ENCODE data around the gene CBX1. TPM values are rescaled to one million over a fixed set of nuclear protein-coding genes. Genes with fewer than 3 reads are reported as not detected.

Gene CBX1
- total and polyA plus RNA-seq, 4 donors, result 3.4 to 11.6 (median 9.6) TPM

DNA sequence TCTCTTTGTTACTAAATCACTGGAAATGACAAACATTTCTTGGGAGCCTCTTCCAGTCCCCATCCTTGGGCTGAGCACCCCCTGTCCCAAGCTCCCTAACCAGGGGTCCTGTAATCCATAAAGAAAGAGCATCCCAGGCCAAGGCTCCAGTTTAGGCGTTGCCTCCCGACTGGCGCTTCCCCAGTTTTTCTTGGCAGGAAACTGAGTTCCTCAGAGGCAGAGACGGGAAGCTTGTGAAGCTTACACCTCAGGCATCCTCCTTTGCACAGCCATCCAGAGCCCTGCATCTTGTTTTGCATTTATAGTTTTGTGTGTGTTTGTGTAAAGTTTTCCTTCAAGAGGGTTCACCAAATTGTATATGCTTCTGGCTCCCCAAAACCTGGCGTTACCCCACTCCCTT is 70.7 kb downstream of the CBX1 start:
- no peak overlapping the region for H3K27ac ChIP-seq (ENCODE audit: low read depth in 1 of 2, low read length in 2 of 2)
- no peaks in the 10 kb centered on the region for H3K36me3 ChIP-seq (ENCODE audit: control insufficient read depth in 4 of 4, insufficient read depth in 3 of 4, low read depth in 1 of 4, low read length in 3 of 4)
- 69% methylated on average over 5 of the region's 5 CpGs for WGBS
- no peaks in the 10 kb centered on the region for H3K9me3 ChIP-seq (ENCODE audit: control insufficient read depth in 4 of 4, low read length in 3 of 4)
- no peaks in the 10 kb centered on the region for H3K27me3 ChIP-seq (ENCODE audit: control insufficient read depth in 4 of 4, insufficient read depth in 4 of 4, low read length in 3 of 4)
- DNase-seq (ENCODE audit: low spot score), result no peak
- H3K9ac ChIP-seq (ENCODE audit: low read depth in 1 of 2, low read length in 2 of 2), result no peak overlapping the region
- peaks cover 3 to 14% (median 11%) of the 10 kb centered on the region in 4 donors for H3K4me1 ChIP-seq (ENCODE audit: control insufficient read depth in 4 of 4, insufficient read depth in 4 of 4, low read length in 3 of 4)
- TF ChIP-seq RAD21 (IDR thresholded peaks at IDR 0.05), result no peak
- TF ChIP-seq, protein P1, sequence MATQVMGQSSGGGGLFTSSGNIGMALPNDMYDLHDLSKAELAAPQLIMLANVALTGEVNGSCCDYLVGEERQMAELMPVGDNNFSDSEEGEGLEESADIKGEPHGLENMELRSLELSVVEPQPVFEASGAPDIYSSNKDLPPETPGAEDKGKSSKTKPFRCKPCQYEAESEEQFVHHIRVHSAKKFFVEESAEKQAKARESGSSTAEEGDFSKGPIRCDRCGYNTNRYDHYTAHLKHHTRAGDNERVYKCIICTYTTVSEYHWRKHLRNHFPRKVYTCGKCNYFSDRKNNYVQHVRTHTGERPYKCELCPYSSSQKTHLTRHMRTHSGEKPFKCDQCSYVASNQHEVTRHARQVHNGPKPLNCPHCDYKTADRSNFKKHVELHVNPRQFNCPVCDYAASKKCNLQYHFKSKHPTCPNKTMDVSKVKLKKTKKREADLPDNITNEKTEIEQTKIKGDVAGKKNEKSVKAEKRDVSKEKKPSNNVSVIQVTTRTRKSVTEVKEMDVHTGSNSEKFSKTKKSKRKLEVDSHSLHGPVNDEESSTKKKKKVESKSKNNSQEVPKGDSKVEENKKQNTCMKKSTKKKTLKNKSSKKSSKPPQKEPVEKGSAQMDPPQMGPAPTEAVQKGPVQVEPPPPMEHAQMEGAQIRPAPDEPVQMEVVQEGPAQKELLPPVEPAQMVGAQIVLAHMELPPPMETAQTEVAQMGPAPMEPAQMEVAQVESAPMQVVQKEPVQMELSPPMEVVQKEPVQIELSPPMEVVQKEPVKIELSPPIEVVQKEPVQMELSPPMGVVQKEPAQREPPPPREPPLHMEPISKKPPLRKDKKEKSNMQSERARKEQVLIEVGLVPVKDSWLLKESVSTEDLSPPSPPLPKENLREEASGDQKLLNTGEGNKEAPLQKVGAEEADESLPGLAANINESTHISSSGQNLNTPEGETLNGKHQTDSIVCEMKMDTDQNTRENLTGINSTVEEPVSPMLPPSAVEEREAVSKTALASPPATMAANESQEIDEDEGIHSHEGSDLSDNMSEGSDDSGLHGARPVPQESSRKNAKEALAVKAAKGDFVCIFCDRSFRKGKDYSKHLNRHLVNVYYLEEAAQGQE (IDR thresholded peaks at IDR 0.05), result no peak
- TF ChIP-seq RXRA (IDR thresholded peaks at IDR 0.05), result no peak
- TF ChIP-seq, protein P2, sequence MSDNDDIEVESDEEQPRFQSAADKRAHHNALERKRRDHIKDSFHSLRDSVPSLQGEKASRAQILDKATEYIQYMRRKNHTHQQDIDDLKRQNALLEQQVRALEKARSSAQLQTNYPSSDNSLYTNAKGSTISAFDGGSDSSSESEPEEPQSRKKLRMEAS (IDR thresholded peaks at IDR 0.05), result no peak
- TF ChIP-seq, protein P3, sequence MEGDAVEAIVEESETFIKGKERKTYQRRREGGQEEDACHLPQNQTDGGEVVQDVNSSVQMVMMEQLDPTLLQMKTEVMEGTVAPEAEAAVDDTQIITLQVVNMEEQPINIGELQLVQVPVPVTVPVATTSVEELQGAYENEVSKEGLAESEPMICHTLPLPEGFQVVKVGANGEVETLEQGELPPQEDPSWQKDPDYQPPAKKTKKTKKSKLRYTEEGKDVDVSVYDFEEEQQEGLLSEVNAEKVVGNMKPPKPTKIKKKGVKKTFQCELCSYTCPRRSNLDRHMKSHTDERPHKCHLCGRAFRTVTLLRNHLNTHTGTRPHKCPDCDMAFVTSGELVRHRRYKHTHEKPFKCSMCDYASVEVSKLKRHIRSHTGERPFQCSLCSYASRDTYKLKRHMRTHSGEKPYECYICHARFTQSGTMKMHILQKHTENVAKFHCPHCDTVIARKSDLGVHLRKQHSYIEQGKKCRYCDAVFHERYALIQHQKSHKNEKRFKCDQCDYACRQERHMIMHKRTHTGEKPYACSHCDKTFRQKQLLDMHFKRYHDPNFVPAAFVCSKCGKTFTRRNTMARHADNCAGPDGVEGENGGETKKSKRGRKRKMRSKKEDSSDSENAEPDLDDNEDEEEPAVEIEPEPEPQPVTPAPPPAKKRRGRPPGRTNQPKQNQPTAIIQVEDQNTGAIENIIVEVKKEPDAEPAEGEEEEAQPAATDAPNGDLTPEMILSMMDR (IDR thresholded peaks at IDR 0.05; ENCODE audit: low read depth, low read length, missing input control), result no peak
- TF ChIP-seq SP1 (IDR thresholded peaks at IDR 0.05), result no peak
- TF ChIP-seq FOXA1 (IDR thresholded peaks at IDR 0.05), result no peak
- no peak for TF ChIP-seq JUND (IDR thresholded peaks at IDR 0.05)
- TF ChIP-seq EGR1 (IDR thresholded peaks at IDR 0.05; ENCODE audit: low read depth in 2 of 2), result no peak
- no peak for TF ChIP-seq FOXA2 (IDR thresholded peaks at IDR 0.05)
- TF ChIP-seq, protein P4, sequence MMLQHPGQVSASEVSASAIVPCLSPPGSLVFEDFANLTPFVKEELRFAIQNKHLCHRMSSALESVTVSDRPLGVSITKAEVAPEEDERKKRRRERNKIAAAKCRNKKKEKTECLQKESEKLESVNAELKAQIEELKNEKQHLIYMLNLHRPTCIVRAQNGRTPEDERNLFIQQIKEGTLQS (IDR thresholded peaks at IDR 0.05), result no peak
- TF ChIP-seq TAF1 (conservative IDR thresholded peaks at IDR 0.05), result no peak
- no peak for TF ChIP-seq NR2F2 (IDR thresholded peaks at IDR 0.05)
- TF ChIP-seq, protein P5, sequence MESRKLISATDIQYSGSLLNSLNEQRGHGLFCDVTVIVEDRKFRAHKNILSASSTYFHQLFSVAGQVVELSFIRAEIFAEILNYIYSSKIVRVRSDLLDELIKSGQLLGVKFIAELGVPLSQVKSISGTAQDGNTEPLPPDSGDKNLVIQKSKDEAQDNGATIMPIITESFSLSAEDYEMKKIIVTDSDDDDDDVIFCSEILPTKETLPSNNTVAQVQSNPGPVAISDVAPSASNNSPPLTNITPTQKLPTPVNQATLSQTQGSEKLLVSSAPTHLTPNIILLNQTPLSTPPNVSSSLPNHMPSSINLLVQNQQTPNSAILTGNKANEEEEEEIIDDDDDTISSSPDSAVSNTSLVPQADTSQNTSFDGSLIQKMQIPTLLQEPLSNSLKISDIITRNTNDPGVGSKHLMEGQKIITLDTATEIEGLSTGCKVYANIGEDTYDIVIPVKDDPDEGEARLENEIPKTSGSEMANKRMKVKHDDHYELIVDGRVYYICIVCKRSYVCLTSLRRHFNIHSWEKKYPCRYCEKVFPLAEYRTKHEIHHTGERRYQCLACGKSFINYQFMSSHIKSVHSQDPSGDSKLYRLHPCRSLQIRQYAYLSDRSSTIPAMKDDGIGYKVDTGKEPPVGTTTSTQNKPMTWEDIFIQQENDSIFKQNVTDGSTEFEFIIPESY (IDR thresholded peaks at IDR 0.05), result no peak
- H3K4me3 ChIP-seq (ENCODE audit: low read depth in 1 of 3, low read length in 3 of 3), result no peak overlapping the region

DNA sequence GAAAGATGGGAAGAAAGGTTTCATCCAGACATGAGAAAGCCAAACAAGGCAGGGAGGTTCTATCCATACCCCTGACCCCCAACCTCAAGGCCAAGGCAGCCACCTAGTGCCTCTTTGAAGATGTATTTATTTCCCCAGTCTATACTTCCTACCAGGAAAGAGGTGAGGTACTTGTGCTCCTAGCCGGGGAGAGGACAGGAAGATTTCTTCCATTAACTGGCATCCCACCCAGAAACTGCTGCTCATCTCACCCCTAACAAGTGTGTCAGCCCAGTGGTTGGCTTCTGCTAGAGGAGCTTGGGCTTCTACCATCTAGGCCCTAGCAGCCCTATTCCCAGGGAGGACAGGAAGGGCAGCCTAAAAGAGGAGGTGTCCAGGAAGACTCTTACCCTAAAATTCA is 72.5 kb downstream of the CBX1 start:
- Histone ChIP-seq H3K9ac (ENCODE audit: low read depth in 1 of 2, low read length in 2 of 2) (no peak overlapping the region), H3K4me3 (ENCODE audit: low read depth in 1 of 3, low read length in 3 of 3) (no peak overlapping the region), H3K4me1 (ENCODE audit: control insufficient read depth in 4 of 4, insufficient read depth in 4 of 4, low read length in 3 of 4) (peaks cover 7 to 30% (median 27%) of the 10 kb centered on the region in 4 donors), H3K9me3 (ENCODE audit: control insufficient read depth in 4 of 4, low read length in 3 of 4) (no peaks in the 10 kb centered on the region), H3K27me3 (ENCODE audit: control insufficient read depth in 4 of 4, insufficient read depth in 4 of 4, low read length in 3 of 4) (no peaks in the 10 kb centered on the region), H3K36me3 (ENCODE audit: control insufficient read depth in 4 of 4, insufficient read depth in 3 of 4, low read depth in 1 of 4, low read length in 3 of 4) (peaks cover 0 to under 1% (median 0%) of the 10 kb centered on the region in 4 donors), H3K27ac (ENCODE audit: low read depth in 1 of 2, low read length in 2 of 2) (no peak overlapping the region)
- 86% methylated on average over 1 of the region's 1 CpG for WGBS
- no peak for TF ChIP-seq SP1 (IDR thresholded peaks at IDR 0.05)
- TF ChIP-seq RXRA (IDR thresholded peaks at IDR 0.05), result no peak
- TF ChIP-seq, protein P3 (IDR thresholded peaks at IDR 0.05; ENCODE audit: low read depth, low read length, missing input control), result no peak
- TF ChIP-seq, protein P2 (IDR thresholded peaks at IDR 0.05), result no peak
- DNase-seq (ENCODE audit: low spot score), result no peak
